ENCODE data around the gene AOC2.
"Not testable (repeated sequence)": the region's sequence is repeated elsewhere in the genome, so short reads cannot be mapped to it uniquely, and the experiment has no call there.

AOC2 gene

GRCh38 chr17:42893359-42893758, 49.0 kb downstream of the AOC2 start:
- ATAC-seq (replicated peaks): no peak
- no peak overlapping the region for H3K27ac Mint-ChIP-seq

GRCh38 chr17:42894283-42895184, 50.2 kb downstream of the AOC2 start:
- H3K4me1 Mint-ChIP-seq: peaks cover 0 to 2% of the 10 kb centered on the region in 2 donors
- H3K36me3 Mint-ChIP-seq: no peaks in the 10 kb centered on the region
- no peaks in the 10 kb centered on the region for H3K9me3 Mint-ChIP-seq
- ATAC-seq (replicated peaks): no peak
- H3K27me3 Mint-ChIP-seq: peaks cover 12 to 14% of the 10 kb centered on the region in 2 donors
- no peak overlapping the region for H3K4me3 Mint-ChIP-seq
- DNase-seq: no peak
- no peak overlapping the region for H3K27ac Mint-ChIP-seq

More at GRCh38 chr17:42893359-42893758, 49.0 kb downstream of the AOC2 start:
- Mint-ChIP-seq H3K36me3 (no peaks in the 10 kb centered on the region), H3K4me1 (peaks cover 0 to 2% of the 10 kb centered on the region in 2 donors), H3K4me3 (no peak overlapping the region), H3K27me3 (peaks cover 9 to 14% of the 10 kb centered on the region in 2 donors), H3K9me3 (no peaks in the 10 kb centered on the region)
- no peak for DNase-seq

- Mint-ChIP-seq H3K4me3 (no peak overlapping the region), H3K4me1 (peaks cover 0 to 2% of the 10 kb centered on the region in 2 donors), H3K27ac (no peak overlapping the region), H3K27me3 (peaks cover 14% of the 10 kb centered on the region in 2 donors), H3K9me3 (no peaks in the 10 kb centered on the region), H3K36me3 (no peaks in the 10 kb centered on the region)
- DNase-seq: no peak
- ATAC-seq (replicated peaks): no peak
These were observed 50.8 kb downstream of the AOC2 start for GRCh38 chr17:42895185-42895555.

GRCh38 chr17:42898147-42898811, 53.9 kb downstream of the AOC2 start:
- ATAC-seq (replicated peaks) (no peak), DNase-seq (no peak)
- Mint-ChIP-seq H3K4me1 (peaks cover 0 to 2% of the 10 kb centered on the region in 2 donors), H3K9me3 (no peaks in the 10 kb centered on the region), H3K36me3 (no peaks in the 10 kb centered on the region), H3K27ac (no peak overlapping the region), H3K4me3 (no peak overlapping the region), H3K27me3 (peaks cover 20 to 21% of the 10 kb centered on the region in 2 donors)

GRCh38 chr17:42899981-42900380, 55.6 kb downstream of the AOC2 start:
- not testable (repeated sequence) for H3K36me3 Mint-ChIP-seq; H3K4me3 Mint-ChIP-seq; H3K9me3 Mint-ChIP-seq; DNase-seq; H3K27ac Mint-ChIP-seq; ATAC-seq (replicated peaks); H3K4me1 Mint-ChIP-seq
- peaks cover 11 to 13% of the 10 kb centered on the region in 2 donors for H3K27me3 Mint-ChIP-seq

All from stimulated activated naive B cell treated with anti-CD40 and anti-IgM and Interleukin-4, amounts not matched to agents 10 μg/mL and 1 μg/mL and 100 μg/mL, for 72 hours (primary cell).